HepG2 (cell line): ENCODE results near the gene ENDOD1. TPM values are rescaled to one million over a fixed set of nuclear protein-coding genes. Genes with fewer than 3 reads are reported as not detected.

Experiments
- CREB1 ChIP-seq, 2 experiments: fragments of 450-650 bp in 1 of 2; IDR thresholded peaks; 2 replicates each; pipeline ENCODE4 v1.6.1; 2016 to 2017; ENCODE audit warnings: control low read depth in 1 of 2, mild to moderate bottlenecking in 1 of 2, missing compliant biosample characterization in 1 of 2, missing genetic modification characterization in 1 of 2
- CREB3 ChIP-seq: sonication (generic); formaldehyde crosslinking; IDR thresholded peaks from 2 replicates; pipeline ENCODE4 v1.5.0; 2020; ENCODE audit warnings: missing genetic modification reagents
- ZFP91 ChIP-seq: sonication (generic); formaldehyde crosslinking; IDR thresholded peaks from 2 replicates; pipeline ENCODE4 v1.9.0; 2022; ENCODE audit warnings: missing genetic modification reagents, mild to moderate bottlenecking, borderline replicate concordance
- ZMYM4 ChIP-seq: sonication (generic); formaldehyde crosslinking; IDR thresholded peaks from 2 replicates; pipeline ENCODE4 v1.8.1; 2023; ENCODE audit warnings: mild to moderate bottlenecking, missing genetic modification reagents
- ZNF274 ChIP-seq: sonication (generic); formaldehyde crosslinking; IDR thresholded peaks from 2 replicates; pipeline ENCODE4 v1.5.1; 2020; ENCODE audit warnings: mild to moderate bottlenecking, missing genetic modification reagents
- polyA plus RNA-seq, 8 experiments: library from polyadenylated mRNA; depleted of rRNA in 3 of 8; stranded (reverse) in 7 of 8; unstranded in 1 of 8; fragments of >200 nt; fragmentation: Illumina TruSeq in 4 of 8; extraction: Trizol in 4 of 8; gene quantifications; 2 replicates each; pipeline versions ENCODE4 v1.2.1 to v1.2.3, GENCODE V29; 2011 to 2016; ENCODE audit warnings: low read depth in 4 of 8, missing spikeins in 1 of 8, mixed read lengths in 1 of 8; ENCODE audit not compliant: insufficient read depth in 1 of 8
- total RNA-seq, 5 experiments: library from RNA; depleted of rRNA; stranded (reverse); fragments of >200 nt; fragmentation: Illumina TruSeq; extraction: Trizol; gene quantifications; 2 replicates each; pipeline ENCODE4 v1.2.3, GENCODE V29; 2016; ENCODE audit warnings: low read depth in 1 of 5
- TF ChIP-seq, protein P1 (sequence below): sonication (generic); formaldehyde crosslinking; IDR thresholded peaks from 2 replicates; pipeline ENCODE4 v1.5.1; 2020; ENCODE audit warnings: mild to moderate bottlenecking, missing genetic modification reagents, moderate library complexity

The ENDOD1 gene
- total and polyA plus RNA-seq, 2 of the 13 experiments (the other 11 are each of a cell fraction or from before 2014, with no cell fraction given), result 2.0 to 6.8 TPM

- TF ChIP-seq CREB3 (CRISPR knock-in tag) (no peak), ZFP91 (peak; percentile 28; the same call in 1 of the 2 replicates), CREB1 (IDR thresholded peaks at IDR 0.05) (peak; percentile 25; the same call in 1 of the 2 replicates), CREB1 (CRISPR knock-in tag; IDR thresholded peaks at IDR 0.05) (no peak; the same call in 1 of the 2 replicates), ZNF274 (no peak), ZMYM4 (0 out of 2 replicates have a peak, but pooled peaks have one; percentile 36)
- TF ChIP-seq, protein P1, sequence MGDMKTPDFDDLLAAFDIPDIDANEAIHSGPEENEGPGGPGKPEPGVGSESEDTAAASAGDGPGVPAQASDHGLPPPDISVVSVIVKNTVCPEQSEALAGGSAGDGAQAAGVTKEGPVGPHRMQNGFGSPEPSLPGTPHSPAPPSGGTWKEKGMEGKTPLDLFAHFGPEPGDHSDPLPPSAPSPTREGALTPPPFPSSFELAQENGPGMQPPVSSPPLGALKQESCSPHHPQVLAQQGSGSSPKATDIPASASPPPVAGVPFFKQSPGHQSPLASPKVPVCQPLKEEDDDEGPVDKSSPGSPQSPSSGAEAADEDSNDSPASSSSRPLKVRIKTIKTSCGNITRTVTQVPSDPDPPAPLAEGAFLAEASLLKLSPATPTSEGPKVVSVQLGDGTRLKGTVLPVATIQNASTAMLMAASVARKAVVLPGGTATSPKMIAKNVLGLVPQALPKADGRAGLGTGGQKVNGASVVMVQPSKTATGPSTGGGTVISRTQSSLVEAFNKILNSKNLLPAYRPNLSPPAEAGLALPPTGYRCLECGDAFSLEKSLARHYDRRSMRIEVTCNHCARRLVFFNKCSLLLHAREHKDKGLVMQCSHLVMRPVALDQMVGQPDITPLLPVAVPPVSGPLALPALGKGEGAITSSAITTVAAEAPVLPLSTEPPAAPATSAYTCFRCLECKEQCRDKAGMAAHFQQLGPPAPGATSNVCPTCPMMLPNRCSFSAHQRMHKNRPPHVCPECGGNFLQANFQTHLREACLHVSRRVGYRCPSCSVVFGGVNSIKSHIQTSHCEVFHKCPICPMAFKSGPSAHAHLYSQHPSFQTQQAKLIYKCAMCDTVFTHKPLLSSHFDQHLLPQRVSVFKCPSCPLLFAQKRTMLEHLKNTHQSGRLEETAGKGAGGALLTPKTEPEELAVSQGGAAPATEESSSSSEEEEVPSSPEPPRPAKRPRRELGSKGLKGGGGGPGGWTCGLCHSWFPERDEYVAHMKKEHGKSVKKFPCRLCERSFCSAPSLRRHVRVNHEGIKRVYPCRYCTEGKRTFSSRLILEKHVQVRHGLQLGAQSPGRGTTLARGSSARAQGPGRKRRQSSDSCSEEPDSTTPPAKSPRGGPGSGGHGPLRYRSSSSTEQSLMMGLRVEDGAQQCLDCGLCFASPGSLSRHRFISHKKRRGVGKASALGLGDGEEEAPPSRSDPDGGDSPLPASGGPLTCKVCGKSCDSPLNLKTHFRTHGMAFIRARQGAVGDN (CRISPR knock-in tag), result peak; percentile 45
- TF ChIP-seq, all 625 proteins: peak for 26
Observed at GRCh38 chr11:95150956-95151684, 61.5 kb downstream of the ENDOD1 start (continued).
